Astrocyte of the spinal cord (primary cell): ENCODE measurements around the gene RARRES2.
"Not testable (repeated sequence)": the region's sequence is repeated elsewhere in the genome, so short reads cannot be mapped to it uniquely, and the experiment has no call there.

Source experiments
- DNase-seq: peaks from one replicate; pipeline ENCODE4 v3.0.0; 2011; ENCODE audit warnings: low read depth, low spot score
- H3K4me3 ChIP-seq: 2 replicates; pipeline ENCODE4 v1.5.1; 2011; ENCODE audit warnings: low read depth, mild to moderate bottlenecking, low read length, moderate library complexity
- in situ Hi-C: cut with HindIII; loops from 2 replicates; pipeline ENCODE4 v1.10.0; 2017; ENCODE audit warnings: low sequenced_read_pairs

Gene RARRES2

GRCh38 chr7:150296802-150297201, 44.6 kb downstream of the RARRES2 start:
- H3K4me3 ChIP-seq, DNase-seq, in situ Hi-C loops: not testable (repeated sequence)

GRCh38 chr7:150295614-150296013, 45.8 kb downstream of the RARRES2 start:
- DNase-seq, H3K4me3 ChIP-seq, in situ Hi-C loops: not testable (repeated sequence)

- in situ Hi-C loops, DNase-seq, H3K4me3 ChIP-seq: not testable (repeated sequence)
Observed at GRCh38 chr7:150295027-150295426, 46.4 kb downstream of the RARRES2 start.

- H3K4me3 ChIP-seq, in situ Hi-C loops, DNase-seq: not testable (repeated sequence)
Observed at GRCh38 chr7:150290317-150290716, 51.1 kb downstream of the RARRES2 start.

- DNase-seq, H3K4me3 ChIP-seq, in situ Hi-C loops: not testable (repeated sequence)
Observed at GRCh38 chr7:150288816-150289215, 52.6 kb downstream of the RARRES2 start.
